Upper lobe of left lung (tissue), 6 donors: ENCODE measurements around the gene AK1. TPM values are rescaled to one million over a fixed set of nuclear protein-coding genes. Genes with fewer than 3 reads are reported as not detected.

Source experiments
- ATAC-seq, 2 donors: fragments of 200-7000 bp; cut with Tn5 transposase; one replicate each; pipeline ENCODE4 v1.9.1; 2022; ENCODE audit warnings: mild to moderate bottlenecking in 2 of 2, moderate library complexity in 2 of 2; ENCODE audit not compliant: low FRiP score in 2 of 2
- DNase-seq, 2 donors: peaks; one replicate each; pipeline ENCODE4 v3.0.0-alpha.2; 2019 to 2020
- H3K27ac ChIP-seq, 4 donors: fragments of 200-600 bp; sonication (generic); one replicate each; pipeline ENCODE4 v1.5.1; 2016 to 2019
- H3K27me3 ChIP-seq, 4 donors: fragments of 200-600 bp; sonication (generic); one replicate each; pipeline ENCODE4 v1.5.1; 2017 to 2019
- H3K36me3 ChIP-seq, 4 donors: fragments of 200-600 bp; sonication (generic); one replicate each; pipeline ENCODE4 v1.5.1; 2016 to 2019
- H3K4me1 ChIP-seq, 4 donors: fragments of 200-600 bp; sonication (generic); one replicate each; pipeline ENCODE4 v1.5.1; 2018 to 2019
- H3K4me3 ChIP-seq, 4 donors: fragments of 200-600 bp; sonication (generic); one replicate each; pipeline ENCODE4 v1.5.1; 2017 to 2019; ENCODE audit warnings: mild to moderate bottlenecking in 2 of 4, moderate library complexity in 1 of 4
- H3K9me3 ChIP-seq, 4 donors: fragments of 200-600 bp; sonication (generic); one replicate each; pipeline ENCODE4 v1.5.1; 2018 to 2019
- EP300 ChIP-seq, 4 donors: sonication (generic); formaldehyde crosslinking; IDR thresholded peaks; one replicate each; pipeline ENCODE4 v1.5.1; 2017; ENCODE audit warnings: antibody characterized with exemption in 4 of 4, control low read depth in 2 of 4
- POLR2A ChIP-seq, 4 donors: fragments of 450-650 bp; IDR thresholded peaks; one replicate each; pipeline ENCODE4 v1.5.1; 2016 to 2017; ENCODE audit warnings: antibody characterized with exemption in 4 of 4, mild to moderate bottlenecking in 2 of 4
- POLR2AphosphoS5 ChIP-seq, 2 donors: sonication (generic); formaldehyde crosslinking; IDR thresholded peaks; one replicate each; pipeline ENCODE4 v1.5.1; 2017; ENCODE audit warnings: antibody characterized with exemption in 2 of 2
- WGBS, 2 donors: methylation state at CpG; one replicate each; pipeline ENCODE4 v1.1.5; 2017 to 2018; 5-methylcytosine and 5-hydroxymethylcytosine counted together
- total RNA-seq, 6 donors: library from RNA; depleted of rRNA in 4 of 6; stranded (reverse); fragments of >200 nt in 4 of 6; gene quantifications; one replicate each; pipeline versions ENCODE4 v1.1.0 to v1.2.1, GENCODE V29; 2016 to 2021
- TF ChIP-seq, protein P1 (sequence below), 6 experiments: fragments of 450-650 bp in 4 of 6; fragments of 200-600 bp in 2 of 6; sonication (generic) in 2 of 6; IDR thresholded peaks; one replicate each; pipeline ENCODE4 v1.5.1; 2016 to 2019; ENCODE audit warnings: antibody characterized with exemption in 6 of 6
- donor health status: DM: no; HTN: no; CAD: no; lungs with moderate emphysema.
- donor health status: DM: no; HTN: yes; CAD: no; lungs with severe emphysema.

Gene AK1
- total RNA-seq, 6 donors from 2014 or later, result 106 to 239 (median 161) TPM

GRCh38 chr9:127854184-127854806, 23.2 kb downstream of the AK1 start, which contains the start of gene ENG:
Gene ENG (minus strand): TSS chr9:127854658. CDS start chr9:127854355, 303 bp downstream.
- Histone ChIP-seq H3K4me3 (peak within 1 kb of the TSS; percentile 24 to 78 (median 71)), H3K27me3 (no peaks in the 10 kb centered on the region), H3K27ac (peak within 1 kb of the TSS; percentile 88 to 91 (median 90)), H3K9me3 (peaks cover 0 to 11% (median 2%) of the 10 kb centered on the region in 4 donors), H3K36me3 (peaks cover 0 to 34% (median 4%) of the 10 kb centered on the region in 4 donors), H3K4me1 (peaks cover 44 to 65% (median 51%) of the 10 kb centered on the region in 4 donors)
- peak; percentile 47 to 88 for ATAC-seq
- TF ChIP-seq EP300 (IDR thresholded peaks at IDR 0.05) (peak in 1 of 4 donors; percentile 56), POLR2AphosphoS5 (IDR thresholded peaks at IDR 0.05) (peak; percentile 80 to 86), POLR2A (IDR thresholded peaks at IDR 0.05) (peak in 3 of 4 donors; percentile 56 to 74 (median 64))
- TF ChIP-seq, protein P1, sequence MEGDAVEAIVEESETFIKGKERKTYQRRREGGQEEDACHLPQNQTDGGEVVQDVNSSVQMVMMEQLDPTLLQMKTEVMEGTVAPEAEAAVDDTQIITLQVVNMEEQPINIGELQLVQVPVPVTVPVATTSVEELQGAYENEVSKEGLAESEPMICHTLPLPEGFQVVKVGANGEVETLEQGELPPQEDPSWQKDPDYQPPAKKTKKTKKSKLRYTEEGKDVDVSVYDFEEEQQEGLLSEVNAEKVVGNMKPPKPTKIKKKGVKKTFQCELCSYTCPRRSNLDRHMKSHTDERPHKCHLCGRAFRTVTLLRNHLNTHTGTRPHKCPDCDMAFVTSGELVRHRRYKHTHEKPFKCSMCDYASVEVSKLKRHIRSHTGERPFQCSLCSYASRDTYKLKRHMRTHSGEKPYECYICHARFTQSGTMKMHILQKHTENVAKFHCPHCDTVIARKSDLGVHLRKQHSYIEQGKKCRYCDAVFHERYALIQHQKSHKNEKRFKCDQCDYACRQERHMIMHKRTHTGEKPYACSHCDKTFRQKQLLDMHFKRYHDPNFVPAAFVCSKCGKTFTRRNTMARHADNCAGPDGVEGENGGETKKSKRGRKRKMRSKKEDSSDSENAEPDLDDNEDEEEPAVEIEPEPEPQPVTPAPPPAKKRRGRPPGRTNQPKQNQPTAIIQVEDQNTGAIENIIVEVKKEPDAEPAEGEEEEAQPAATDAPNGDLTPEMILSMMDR (IDR thresholded peaks at IDR 0.05), result peak in 2 of 6 experiments; percentile 17 to 20
- 0 to 30% methylated on average over 2 to 28 of the region's 37 CpGs for WGBS, 2 donors
- DNase-seq, result peak; percentile 73 to 88

DNA sequence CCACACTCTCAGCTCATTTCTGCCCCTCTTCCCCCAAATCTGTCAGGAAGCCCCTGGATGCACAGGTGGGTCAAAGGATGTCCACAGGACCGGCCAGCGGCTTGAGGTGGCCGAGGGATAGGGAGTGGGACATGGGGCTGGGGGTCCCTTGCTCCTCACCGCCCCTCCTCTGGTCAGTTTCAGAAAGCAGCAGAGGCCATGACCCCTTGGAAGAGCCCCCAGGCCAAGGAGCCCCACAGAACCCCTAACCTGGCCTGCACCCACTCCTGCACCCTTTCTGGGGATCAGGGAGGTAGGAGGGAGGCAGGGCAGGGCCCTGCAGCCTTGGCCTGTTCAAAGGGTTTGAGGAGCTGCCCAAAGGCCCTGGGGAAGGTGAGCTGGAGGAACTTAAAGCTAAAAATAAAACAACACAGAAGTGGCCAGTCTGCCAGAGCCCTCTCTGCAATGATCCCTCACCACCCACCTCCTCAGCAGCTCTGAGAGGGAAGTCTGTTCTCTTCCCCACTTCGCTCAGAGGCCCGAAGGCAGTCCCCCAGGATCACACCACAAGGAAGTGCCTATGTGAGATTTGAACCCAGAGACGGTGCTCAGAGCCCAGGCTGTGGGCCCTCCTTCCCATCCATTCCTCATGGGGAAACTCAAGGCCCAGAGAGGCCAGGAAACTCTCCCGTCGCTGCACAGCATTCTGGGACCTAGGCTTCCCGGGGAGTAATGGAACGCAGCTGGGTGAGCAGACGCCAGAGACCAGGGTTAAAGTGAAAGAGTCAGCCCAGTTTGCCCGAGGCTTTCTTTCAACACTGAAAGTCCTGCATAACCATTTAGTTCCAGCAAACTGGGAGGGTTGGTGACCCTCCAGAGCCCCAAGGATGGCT, 23.9 kb downstream of the AK1 start:
- peaks cover 37 to 58% (median 44%) of the 10 kb centered on the region in 4 donors for H3K4me1 ChIP-seq
- no peaks in the 10 kb centered on the region for H3K27me3 ChIP-seq
- TF ChIP-seq POLR2A (IDR thresholded peaks at IDR 0.05), result peak in 1 of 4 donors; percentile 13
- TF ChIP-seq, protein P1 (IDR thresholded peaks at IDR 0.05), result no peak
- WGBS, 2 donors, result 43 to 44% methylated on average over 7 to 13 of the region's 13 CpGs
- H3K4me3 ChIP-seq, result peak overlapping the region; percentile 24 to 78 (median 71)
- peaks cover 0 to 15% (median 3%) of the 10 kb centered on the region in 4 donors for H3K9me3 ChIP-seq
- H3K36me3 ChIP-seq, result peaks cover 0 to 34% (median 4%) of the 10 kb centered on the region in 4 donors
- DNase-seq (no peak), ATAC-seq (peak in 1 of 2 donors; percentile 48)
- H3K27ac ChIP-seq, result peak overlapping the region; percentile 88 to 91 (median 90)

GRCh38 chr9:127852829-127853228, 24.6 kb downstream of the AK1 start:
- H3K27ac ChIP-seq, result peak overlapping the region; percentile 88 to 91 (median 90)
- 58 to 62% methylated on average over 9 of the region's 9 CpGs for WGBS, 2 donors
- peaks cover 0 to 36% (median 4%) of the 10 kb centered on the region in 4 donors for H3K36me3 ChIP-seq

DNA sequence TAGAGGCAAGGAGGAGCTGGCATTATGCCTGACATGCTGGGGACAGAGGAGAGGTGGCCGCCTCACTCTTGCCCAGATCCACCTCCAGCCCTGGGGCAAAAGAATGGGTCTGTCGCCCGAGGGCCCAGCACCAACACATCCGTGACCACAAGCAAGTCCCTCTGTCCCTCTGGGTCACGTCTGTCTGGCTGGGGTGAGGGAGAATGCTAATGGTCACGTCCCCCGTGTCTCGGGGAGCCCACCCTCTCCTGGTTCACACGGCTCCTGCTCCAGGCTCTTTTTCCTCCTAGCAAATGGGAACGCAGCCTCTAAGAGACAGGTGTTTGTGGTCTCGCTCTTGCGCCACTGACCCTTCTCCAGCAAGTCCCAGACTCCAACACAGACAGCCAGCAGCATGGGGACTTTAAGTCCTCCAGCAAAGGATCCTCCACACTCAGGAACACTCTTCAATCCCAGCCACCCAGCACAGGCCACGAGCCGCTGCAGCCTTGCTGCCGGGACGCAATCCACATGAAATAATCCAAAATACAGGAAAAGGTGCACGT, 27.1 kb downstream of the AK1 start:
- no peak for ATAC-seq
- H3K27me3 ChIP-seq, result no peaks in the 10 kb centered on the region
- H3K9me3 ChIP-seq, result peaks cover 0 to 15% (median 3%) of the 10 kb centered on the region in 4 donors
- peak in 1 of 2 donors; percentile 31 for DNase-seq
- H3K4me1 ChIP-seq, result peaks cover 33 to 52% (median 41%) of the 10 kb centered on the region in 4 donors
- 74% methylated on average over 13 to 17 of the region's 17 CpGs for WGBS, 2 donors
- no peak for TF ChIP-seq POLR2AphosphoS5 (IDR thresholded peaks at IDR 0.05)
- TF ChIP-seq, protein P1 (IDR thresholded peaks at IDR 0.05), result no peak
- peak overlapping the region; percentile 20 to 78 (median 71) for H3K4me3 ChIP-seq
- H3K27ac ChIP-seq, result peak overlapping the region; percentile 84 to 91 (median 90)
- peaks cover 0 to 38% (median 4%) of the 10 kb centered on the region in 4 donors for H3K36me3 ChIP-seq

More at GRCh38 chr9:127852829-127853228, 24.6 kb downstream of the AK1 start:
- ATAC-seq (no peak), DNase-seq (no peak)
- peak overlapping the region; percentile 24 to 78 (median 71) for H3K4me3 ChIP-seq
- H3K4me1 ChIP-seq, result peaks cover 34 to 53% (median 39%) of the 10 kb centered on the region in 4 donors
- no peaks in the 10 kb centered on the region for H3K27me3 ChIP-seq
- TF ChIP-seq POLR2A (IDR thresholded peaks at IDR 0.05) (no peak), POLR2AphosphoS5 (IDR thresholded peaks at IDR 0.05) (no peak), EP300 (IDR thresholded peaks at IDR 0.05) (no peak)
- TF ChIP-seq, protein P1 (IDR thresholded peaks at IDR 0.05), result no peak
- peaks cover 0 to 15% (median 3%) of the 10 kb centered on the region in 4 donors for H3K9me3 ChIP-seq
